ENCODE measurements around the gene MAFG.
A peak's percentile ranks its signal among the peaks of the same experiment; 100 is the strongest.

The MAFG gene

GRCh38 chr17:81906476-81907218 is 20.9 kb downstream of the MAFG start:
- DNase-seq (no peak), ATAC-seq (replicated peaks) (no peak)
- H3K36me3 Mint-ChIP-seq, result peaks cover 23 to 36% of the 10 kb centered on the region in 2 donors
- H3K9me3 Mint-ChIP-seq, result no peaks in the 10 kb centered on the region
- no peaks in the 10 kb centered on the region for H3K27me3 Mint-ChIP-seq
- H3K27ac Mint-ChIP-seq, result peak overlapping the region; percentile 31
- H3K4me3 Mint-ChIP-seq, result no peak overlapping the region
- peaks cover 10 to 20% of the 10 kb centered on the region in 2 donors for H3K4me1 Mint-ChIP-seq

GRCh38 chr17:81905993-81906392 is 21.5 kb downstream of the MAFG start:
- ATAC-seq (replicated peaks) (no peak), DNase-seq (no peak)
- Mint-ChIP-seq H3K36me3 (peaks cover 26 to 33% of the 10 kb centered on the region in 2 donors), H3K9me3 (no peaks in the 10 kb centered on the region), H3K27me3 (peaks cover 4 to 6% of the 10 kb centered on the region in 2 donors), H3K27ac (no peak overlapping the region), H3K4me3 (no peak overlapping the region), H3K4me1 (peaks cover 10 to 17% of the 10 kb centered on the region in 2 donors)

GRCh38 chr17:81905424-81905875 is 22.1 kb downstream of the MAFG start:
- DNase-seq (no peak), ATAC-seq (replicated peaks) (no peak)
- H3K27me3 Mint-ChIP-seq, result peaks cover 8 to 12% of the 10 kb centered on the region in 2 donors
- H3K27ac Mint-ChIP-seq, result no peak overlapping the region
- no peak overlapping the region for H3K4me3 Mint-ChIP-seq
- H3K9me3 Mint-ChIP-seq, result no peaks in the 10 kb centered on the region
- peaks cover 13 to 14% of the 10 kb centered on the region in 2 donors for H3K4me1 Mint-ChIP-seq
- peaks cover 32 to 39% of the 10 kb centered on the region in 2 donors for H3K36me3 Mint-ChIP-seq

GRCh38 chr17:81904600-81905423 is 22.7 kb downstream of the MAFG start:
- Mint-ChIP-seq H3K4me1 (peaks cover 7 to 8% of the 10 kb centered on the region in 2 donors), H3K9me3 (no peaks in the 10 kb centered on the region), H3K4me3 (no peak overlapping the region), H3K36me3 (peaks cover 38 to 45% of the 10 kb centered on the region in 2 donors), H3K27ac (no peak overlapping the region), H3K27me3 (peaks cover 8 to 16% of the 10 kb centered on the region in 2 donors)
- DNase-seq, result no peak
- no peak for ATAC-seq (replicated peaks)

GRCh38 chr17:81903896-81904599 is 23.5 kb downstream of the MAFG start:
- DNase-seq, result no peak
- Mint-ChIP-seq H3K36me3 (peaks cover 40 to 50% of the 10 kb centered on the region in 2 donors), H3K27me3 (peaks cover 8 to 16% of the 10 kb centered on the region in 2 donors), H3K4me1 (peaks cover 0 to 6% of the 10 kb centered on the region in 2 donors), H3K9me3 (no peaks in the 10 kb centered on the region), H3K4me3 (no peak overlapping the region), H3K27ac (peak overlapping the region; percentile 39)
- no peak for ATAC-seq (replicated peaks)

- H3K9me3 Mint-ChIP-seq, result no peaks in the 10 kb centered on the region
- peaks cover 37 to 50% of the 10 kb centered on the region in 2 donors for H3K36me3 Mint-ChIP-seq
- no peak for ATAC-seq (replicated peaks)
- no peak overlapping the region for H3K27ac Mint-ChIP-seq
- H3K4me3 Mint-ChIP-seq, result no peak overlapping the region
- peaks cover 0 to 6% of the 10 kb centered on the region in 2 donors for H3K4me1 Mint-ChIP-seq
- H3K27me3 Mint-ChIP-seq, result peaks cover 8 to 16% of the 10 kb centered on the region in 2 donors
- no peak for DNase-seq
Observed at GRCh38 chr17:81903415-81903831, 24.1 kb downstream of the MAFG start.

- peak overlapping the region in 1 of 2 donors; percentile 8 for H3K4me3 Mint-ChIP-seq
- ATAC-seq (replicated peaks), result peak; percentile 42 to 57
- H3K9me3 Mint-ChIP-seq, result no peaks in the 10 kb centered on the region
Observed at GRCh38 chr17:81902653-81903414, 24.7 kb downstream of the MAFG start.

GRCh38 chr17:81902023-81902652 is 25.4 kb downstream of the MAFG start, which contains the start of gene NPB:
Gene NPB, plus strand, starts transcription at chr17:81902238. Its CDS starts 40 bp downstream, at chr17:81902278.
- Mint-ChIP-seq H3K36me3 (peaks cover 32 to 45% of the 10 kb centered on the region in 2 donors), H3K9me3 (no peaks in the 10 kb centered on the region), H3K4me1 (peaks cover 0 to 6% of the 10 kb centered on the region in 2 donors), H3K27ac (no peak within 1 kb of the TSS), H3K27me3 (peaks cover 8 to 16% of the 10 kb centered on the region in 2 donors), H3K4me3 (peak within 1 kb of the TSS; percentile 8 to 22)
- ATAC-seq (replicated peaks) (peak; percentile 63 to 66), DNase-seq (no peak)

More at GRCh38 chr17:81902653-81903414, 24.7 kb downstream of the MAFG start:
- no peak for DNase-seq
- peaks cover 8 to 16% of the 10 kb centered on the region in 2 donors for H3K27me3 Mint-ChIP-seq
- H3K4me1 Mint-ChIP-seq, result peaks cover 0 to 6% of the 10 kb centered on the region in 2 donors
- peaks cover 31 to 48% of the 10 kb centered on the region in 2 donors for H3K36me3 Mint-ChIP-seq
- H3K27ac Mint-ChIP-seq, result no peak overlapping the region

- no peaks in the 10 kb centered on the region for H3K9me3 Mint-ChIP-seq
- H3K27me3 Mint-ChIP-seq, result peaks cover 8 to 16% of the 10 kb centered on the region in 2 donors
- H3K27ac Mint-ChIP-seq, result no peak overlapping the region
- H3K4me1 Mint-ChIP-seq, result peaks cover 0 to 6% of the 10 kb centered on the region in 2 donors
- DNase-seq (no peak), ATAC-seq (replicated peaks) (peak; percentile 15 to 33)
- peaks cover 31 to 43% of the 10 kb centered on the region in 2 donors for H3K36me3 Mint-ChIP-seq
- peak overlapping the region in 1 of 2 donors; percentile 22 for H3K4me3 Mint-ChIP-seq
Observed at GRCh38 chr17:81901167-81902022, 26.1 kb downstream of the MAFG start.

- no peak overlapping the region for H3K27ac Mint-ChIP-seq
- H3K4me1 Mint-ChIP-seq, result peaks cover 0 to 6% of the 10 kb centered on the region in 2 donors
- H3K4me3 Mint-ChIP-seq, result no peak overlapping the region
- H3K27me3 Mint-ChIP-seq, result peaks cover 8 to 16% of the 10 kb centered on the region in 2 donors
- no peak for ATAC-seq (replicated peaks)
- H3K36me3 Mint-ChIP-seq, result peaks cover 37 to 51% of the 10 kb centered on the region in 2 donors
- DNase-seq, result no peak
- H3K9me3 Mint-ChIP-seq, result no peaks in the 10 kb centered on the region
Observed at GRCh38 chr17:81900181-81900820, 27.2 kb downstream of the MAFG start.

GRCh38 chr17:81899514-81900166 is 27.9 kb downstream of the MAFG start:
- H3K4me1 Mint-ChIP-seq, result peaks cover 0 to 6% of the 10 kb centered on the region in 2 donors
- H3K27me3 Mint-ChIP-seq, result peaks cover 8 to 16% of the 10 kb centered on the region in 2 donors
- ATAC-seq (replicated peaks), result no peak
- H3K27ac Mint-ChIP-seq, result peak overlapping the region; percentile 37
- no peak overlapping the region for H3K4me3 Mint-ChIP-seq
- no peak for DNase-seq
- peaks cover 40 to 51% of the 10 kb centered on the region in 2 donors for H3K36me3 Mint-ChIP-seq
- no peaks in the 10 kb centered on the region for H3K9me3 Mint-ChIP-seq
